GM18511 (cell line): Measurements from ENCODE around the gene KIF2C.
"Not testable (repeated sequence)": the region's sequence is repeated elsewhere in the genome, so short reads cannot be mapped to it uniquely, and the experiment has no call there.

Experiments used
- ATAC-seq: cut with Tn5 transposase; IDR thresholded peaks from one replicate; pipeline ENCODE4 v1.9.1; 2021; ENCODE audit warnings: mild to moderate bottlenecking, moderate library complexity; ENCODE audit not compliant: unreplicated experiment

Gene KIF2C

DNA sequence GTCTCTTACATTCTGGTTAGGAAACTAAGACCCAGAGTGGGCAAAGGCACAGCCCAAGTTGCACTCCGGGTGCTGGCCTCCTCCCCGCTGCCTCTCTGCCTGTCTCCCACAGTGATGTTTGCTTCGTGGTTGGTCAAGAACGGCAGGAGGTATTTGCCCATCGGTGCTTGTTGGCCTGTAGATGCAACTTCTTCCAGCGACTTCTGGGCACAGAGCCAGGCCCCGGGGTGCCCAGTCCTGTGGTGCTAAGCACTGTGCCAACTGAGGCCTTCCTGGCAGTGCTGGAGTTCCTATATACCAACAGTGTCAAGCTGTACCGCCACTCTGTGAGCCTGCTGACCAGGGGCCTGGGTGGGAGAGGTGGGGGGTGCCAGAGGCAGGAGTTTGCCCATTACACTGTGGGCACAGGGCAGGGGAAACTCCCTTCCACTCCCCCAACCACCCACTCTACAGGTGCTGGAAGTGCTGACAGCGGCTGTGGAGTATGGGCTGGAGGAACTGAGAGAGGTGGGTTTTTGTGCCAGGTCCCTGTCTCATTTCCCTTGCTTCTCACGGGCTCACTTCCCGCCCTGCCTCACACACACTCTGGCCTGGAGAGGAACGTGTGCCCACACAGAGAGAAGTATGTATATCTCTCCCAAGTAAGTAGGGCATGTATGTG is 70.6 kb downstream of the KIF2C start:
- ATAC-seq, result no peak

DNA sequence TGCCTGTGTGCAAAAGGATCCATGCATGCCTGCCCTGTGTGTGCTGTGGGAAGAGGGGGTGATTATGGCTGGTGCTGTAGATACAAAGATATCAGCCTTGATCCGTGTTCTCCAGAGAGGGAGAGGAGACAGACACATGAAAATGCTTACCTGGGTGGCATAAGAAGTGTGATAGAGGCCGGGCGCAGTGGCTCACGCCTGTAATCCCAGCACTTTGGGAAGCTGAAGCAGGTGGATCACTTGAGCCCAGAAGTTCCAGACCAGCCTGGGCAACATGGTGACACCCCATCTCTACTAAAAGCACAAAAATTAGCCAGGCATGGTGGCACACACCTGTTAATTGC is 71.1 kb downstream of the KIF2C start:
- not testable (repeated sequence) for ATAC-seq

DNA sequence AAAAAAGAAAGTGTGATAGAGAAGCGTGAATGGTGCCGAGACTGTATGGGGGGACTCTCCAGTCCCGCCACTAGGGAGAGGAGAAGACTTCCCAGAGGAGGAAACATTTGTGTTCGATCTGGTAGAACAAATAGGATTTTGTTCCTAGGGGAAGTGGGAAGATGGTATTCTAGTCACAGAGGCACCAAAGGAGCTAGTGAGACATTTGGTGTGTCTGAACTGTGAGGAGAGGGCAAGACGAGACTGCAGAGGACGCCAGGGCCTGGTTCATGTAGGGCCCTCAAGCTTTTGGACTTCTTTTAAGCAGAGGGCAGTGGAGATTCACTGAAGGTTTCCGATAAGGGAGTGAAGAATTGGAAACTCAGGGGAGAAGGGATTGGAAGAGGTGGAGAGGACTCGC is 71.6 kb downstream of the KIF2C start:
- ATAC-seq, result no peak

DNA sequence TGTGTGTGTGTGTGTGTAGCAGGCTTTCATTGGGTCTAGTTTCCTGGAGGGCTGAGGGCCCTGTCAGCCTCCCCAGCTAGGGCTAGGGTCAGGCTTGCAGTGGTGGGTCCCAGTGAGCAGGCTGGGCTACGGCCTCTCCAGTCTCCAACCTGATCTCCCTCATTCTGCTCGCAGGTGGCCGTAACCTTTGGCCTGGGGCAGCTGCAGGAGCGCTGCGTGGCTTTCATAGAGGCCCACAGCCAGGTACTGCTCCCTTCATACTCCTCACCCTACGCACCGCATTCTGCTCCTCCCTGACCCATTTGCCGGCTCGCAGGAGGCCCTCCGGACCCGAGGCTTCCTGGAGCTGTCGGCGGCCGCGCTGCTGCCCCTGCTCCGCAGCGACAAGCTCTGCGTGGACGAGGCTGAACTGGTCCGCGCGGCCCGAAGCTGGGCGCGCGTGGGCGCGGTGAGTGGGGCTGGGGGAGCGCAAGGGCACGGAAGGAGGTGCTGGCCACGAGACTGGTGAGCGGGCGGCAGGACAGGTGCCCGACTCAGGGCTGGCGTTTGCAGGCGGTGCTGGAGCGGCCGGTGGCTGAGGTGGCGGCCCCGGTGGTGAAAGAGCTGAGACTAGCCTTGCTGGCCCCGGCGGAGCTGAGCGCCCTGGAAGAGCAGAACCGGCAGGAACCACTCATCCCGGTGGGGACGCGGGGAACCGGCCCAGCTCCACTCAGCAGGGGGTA is 73.3 kb downstream of the KIF2C start:
- ATAC-seq, result no peak

DNA sequence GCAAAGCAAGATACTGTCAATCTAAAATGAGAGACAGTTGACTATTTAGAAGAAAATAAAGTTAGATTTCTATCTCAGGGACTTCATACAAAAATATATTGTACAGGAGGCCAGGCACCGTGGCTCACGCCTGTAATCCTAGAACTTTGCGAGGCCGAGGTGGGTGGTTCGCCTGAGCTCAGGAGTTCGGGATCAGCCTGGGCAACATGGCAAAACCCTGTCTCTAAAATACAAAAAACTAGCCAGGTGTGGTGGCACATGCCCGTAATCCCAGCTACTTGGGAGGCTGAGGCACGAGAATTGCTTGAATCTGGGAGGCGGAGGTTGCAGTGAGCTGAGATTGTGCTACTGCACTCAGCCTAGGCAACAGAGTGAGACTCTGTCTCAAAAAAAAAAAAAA is 76.3 kb downstream of the KIF2C start:
- not testable (repeated sequence) for ATAC-seq

DNA sequence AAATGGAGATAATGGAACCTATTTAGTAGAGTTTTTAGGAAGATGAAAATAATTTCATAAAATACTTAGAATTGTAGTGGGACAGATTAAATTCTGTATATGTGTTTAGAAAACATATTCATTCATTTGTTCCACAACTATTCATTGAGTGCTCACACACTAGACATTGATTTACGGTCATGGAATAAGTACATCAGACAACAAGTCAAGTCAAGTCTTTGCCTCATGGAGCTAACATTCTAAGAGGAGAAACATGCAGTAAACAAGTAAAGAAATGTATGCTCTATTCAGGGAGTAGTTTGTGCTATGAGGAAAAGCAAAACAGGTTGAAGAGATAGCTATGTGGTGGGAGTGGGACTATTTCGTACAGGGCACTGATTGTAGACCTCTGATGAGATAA is 77.7 kb downstream of the KIF2C start:
- no peak for ATAC-seq
